NOMO-1 treated with dmso at 0.1 percent for 144 hours (cell line): Measurements from ENCODE around the gene CPLX3.

Source experiments
- DNase-seq: peaks from one replicate; lab custom pipeline; 2025; ENCODE audit not compliant: unreplicated experiment; lab: John Stamatoyannopoulos, UW

The CPLX3 gene

DNA sequence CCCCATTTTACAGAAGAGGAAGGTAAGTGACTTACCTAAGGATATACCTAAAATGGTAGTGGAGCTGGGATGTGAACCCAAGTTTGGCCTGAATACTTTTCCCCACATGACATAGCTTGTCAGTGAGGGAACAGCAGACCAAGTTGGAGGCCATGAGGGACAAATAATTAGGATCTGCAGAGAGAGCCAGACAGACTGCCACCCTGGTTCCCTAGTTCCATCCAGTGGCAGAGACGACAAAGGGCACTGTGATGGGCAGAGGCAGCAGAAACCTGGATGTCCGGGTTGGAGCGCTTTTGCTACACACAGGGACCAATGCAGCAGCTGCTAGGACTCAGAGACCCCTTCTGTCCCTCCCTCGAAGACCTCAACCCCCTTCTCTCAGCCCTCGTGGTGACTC is 1.2 kb downstream of the CPLX3 start:
- no peak for DNase-seq

DNA sequence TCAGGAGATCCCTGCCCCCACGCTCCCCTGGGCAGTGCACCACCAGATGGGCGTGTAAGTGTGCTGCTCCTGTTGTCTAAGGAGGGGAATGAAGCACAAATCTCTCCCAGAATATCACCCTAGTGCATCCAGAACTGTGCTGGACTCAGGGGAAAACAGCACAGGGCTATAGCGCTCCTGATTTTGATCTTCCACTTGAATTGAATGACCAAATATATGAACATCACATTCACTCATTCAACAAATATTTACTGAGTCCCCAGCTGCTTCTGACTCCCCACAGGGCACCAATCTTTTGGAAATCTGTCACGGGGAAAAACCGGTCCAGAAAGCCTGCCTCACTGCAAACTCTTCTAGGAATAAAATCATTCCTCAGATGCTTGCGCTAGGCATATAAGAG is 2.4 kb downstream of the CPLX3 start:
- no peak for DNase-seq

- no peak for DNase-seq
Measured at GRCh38 chr15:74829486-74829885, 3.1 kb downstream of the CPLX3 start.

GRCh38 chr15:74829991-74830390 is 3.6 kb downstream of the CPLX3 start:
- DNase-seq: no peak

DNA sequence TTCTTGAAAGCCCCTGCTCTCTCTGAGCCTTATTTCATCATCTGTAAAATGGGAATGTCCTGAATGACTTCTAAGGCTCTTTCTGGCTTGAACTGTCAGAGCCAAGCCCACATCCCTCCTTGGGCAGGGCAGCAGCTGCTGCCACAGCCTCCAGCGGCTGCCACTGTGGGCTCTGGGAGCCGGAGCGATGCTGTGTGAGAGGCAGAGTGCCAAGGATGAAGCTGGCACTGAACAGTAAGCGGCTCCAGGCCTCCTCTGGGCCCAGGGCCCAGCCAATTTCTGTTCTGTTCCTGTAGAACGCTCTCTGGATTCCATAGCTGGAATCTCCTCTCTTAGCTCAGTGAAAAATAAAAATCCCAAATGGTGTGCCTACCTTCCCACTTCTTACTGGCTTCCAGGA is 4.4 kb downstream of the CPLX3 start:
- no peak for DNase-seq

DNA sequence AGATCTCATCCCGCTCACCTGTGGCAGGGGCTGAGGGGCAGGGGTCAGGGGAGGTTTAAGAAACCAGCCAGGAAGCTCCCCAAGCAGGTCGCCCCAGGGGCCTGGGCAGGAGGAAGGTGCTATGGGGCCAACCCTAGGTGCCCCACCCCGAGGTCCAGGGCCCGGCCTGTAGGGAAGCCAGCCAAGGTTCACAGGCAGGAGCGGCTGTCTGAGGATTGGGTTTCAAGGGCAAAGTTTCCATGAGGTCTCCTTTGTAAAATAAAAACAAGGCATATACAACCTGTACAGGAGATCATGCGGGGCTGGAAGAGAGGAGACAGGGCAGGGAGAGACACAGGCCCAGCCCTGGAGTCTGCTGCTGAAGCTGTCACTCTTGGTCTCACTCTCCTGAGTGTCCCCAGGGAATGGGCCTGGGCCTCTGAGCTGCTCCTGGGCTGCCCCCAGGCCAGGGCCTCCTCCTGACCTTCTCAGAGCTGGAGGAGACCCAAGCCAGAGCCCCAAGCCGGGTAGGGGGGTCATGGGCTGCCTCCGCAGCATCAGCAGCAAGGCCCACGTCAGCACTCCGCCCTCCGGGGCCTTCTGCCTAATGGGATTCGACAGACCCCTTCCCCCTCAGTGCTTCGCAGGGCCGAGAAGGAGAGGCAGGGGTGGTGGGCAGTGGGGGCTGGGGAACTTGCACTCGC is 5.5 kb downstream of the CPLX3 start:
- no peak for DNase-seq

GRCh38 chr15:74832826-74833225 is 6.4 kb downstream of the CPLX3 start:
- DNase-seq: no peak

DNA sequence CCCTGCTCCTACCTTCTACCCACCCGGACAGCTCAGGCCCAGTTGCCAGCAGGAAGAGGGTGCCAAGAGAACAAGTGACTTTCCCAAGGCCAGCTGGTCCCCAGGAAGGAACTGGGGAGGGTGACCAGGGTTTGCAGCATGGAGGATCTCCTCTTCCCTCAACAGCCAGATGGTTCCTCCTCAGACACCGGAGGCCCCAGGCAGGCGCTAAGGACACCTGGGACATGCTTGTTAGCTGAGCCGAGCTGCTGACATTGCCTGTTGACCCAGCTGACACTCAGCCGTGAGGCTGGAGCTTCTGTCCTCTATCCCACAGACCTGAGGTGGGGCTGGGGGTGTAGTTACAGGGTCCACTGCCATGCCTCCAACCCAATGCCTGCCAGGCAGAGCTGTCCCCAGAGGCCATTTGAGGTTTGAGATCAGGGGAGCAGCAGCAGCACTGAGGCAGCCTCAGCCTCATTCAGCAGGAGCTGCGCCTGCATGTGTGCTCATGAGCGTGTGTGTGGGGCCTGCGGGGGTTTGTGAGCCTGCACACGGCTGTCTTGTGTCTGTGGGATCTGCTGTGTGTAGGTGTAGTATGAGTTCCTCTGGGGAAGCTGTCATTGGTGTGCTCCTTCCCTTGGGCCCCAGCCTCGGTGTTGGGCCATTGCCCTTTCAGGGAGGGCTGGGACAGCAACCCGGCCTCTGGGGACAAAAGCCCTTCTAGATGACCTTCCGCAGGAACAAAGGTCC is 7.1 kb downstream of the CPLX3 start:
- DNase-seq: no peak

DNA sequence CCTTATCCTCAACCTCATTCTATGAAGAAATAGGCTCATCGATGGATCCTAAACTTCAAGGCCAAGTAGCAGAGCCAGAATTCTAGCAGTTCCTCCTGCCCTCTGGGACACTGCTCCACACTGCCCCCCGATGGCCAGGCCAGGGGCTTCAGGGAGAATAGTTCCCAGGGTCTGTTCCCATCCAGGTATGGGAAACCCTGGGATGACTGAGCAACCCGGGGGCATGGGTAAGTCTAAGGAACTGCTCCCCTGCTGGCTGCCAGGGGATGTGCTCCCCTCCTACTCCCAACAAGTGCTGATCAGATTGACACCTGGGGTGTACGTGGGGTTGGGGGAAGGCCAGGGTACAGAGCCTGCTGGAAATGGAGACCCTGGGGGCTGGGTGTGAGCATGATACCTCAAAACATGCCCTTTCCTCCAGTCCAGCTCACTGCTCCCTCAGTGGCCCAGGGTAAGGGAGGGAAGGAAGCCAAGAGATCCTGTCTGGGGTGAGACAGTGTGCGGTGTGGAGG is 8.9 kb downstream of the CPLX3 start:
- DNase-seq: peak; percentile 28

DNA sequence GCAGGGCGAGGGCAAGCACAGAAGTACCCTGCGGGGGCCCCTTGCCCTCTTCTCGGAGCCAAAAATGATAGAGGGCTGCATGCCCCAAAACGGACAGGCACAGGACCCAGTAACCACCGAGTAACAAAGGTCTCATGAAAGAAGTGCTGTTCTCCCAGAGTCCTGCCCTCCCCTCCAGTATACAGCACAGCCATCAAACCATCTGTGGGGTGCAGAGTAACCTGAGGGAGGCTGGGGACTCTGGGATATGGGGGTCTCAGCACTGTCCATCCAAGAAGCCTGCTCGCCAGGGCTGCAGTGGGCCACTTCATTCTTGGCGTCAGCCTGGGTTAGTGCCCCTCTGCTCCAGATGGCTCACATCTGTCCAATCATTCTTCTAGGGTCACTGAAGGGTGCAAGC is 10.4 kb downstream of the CPLX3 start:
- no peak for DNase-seq

DNA sequence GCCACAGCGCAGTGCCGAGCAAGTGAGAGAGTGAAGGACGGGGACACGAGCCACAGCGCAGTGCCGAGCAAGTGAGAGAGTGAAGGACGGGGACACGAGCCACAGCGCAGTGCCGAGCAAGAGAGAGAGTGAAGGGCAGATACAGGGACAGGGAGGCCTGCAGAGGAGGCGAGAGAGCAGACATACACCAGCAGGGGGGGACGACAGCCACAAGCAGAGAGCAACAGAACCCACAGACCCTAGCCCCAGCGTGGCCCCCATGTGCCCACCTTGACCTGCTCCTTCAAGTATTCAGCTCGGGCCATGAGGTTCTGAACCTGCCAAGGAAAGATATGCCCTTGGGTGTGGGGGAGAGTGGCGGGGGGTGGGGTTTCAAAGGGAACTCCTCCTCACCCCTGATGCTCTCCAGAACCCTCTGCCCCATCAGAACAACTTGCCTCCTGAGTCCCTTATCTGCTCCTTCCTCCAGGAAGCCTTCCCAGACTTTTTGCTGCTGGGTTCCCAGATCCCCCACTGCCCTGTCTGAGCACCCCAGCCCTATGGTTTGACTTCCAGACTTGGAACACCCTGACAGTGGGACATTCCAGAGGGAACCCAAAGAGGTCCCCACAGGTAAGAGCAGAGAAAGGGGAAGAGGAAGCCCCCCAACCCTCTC is 11.2 kb downstream of the CPLX3 start:
- DNase-seq: no peak

GRCh38 chr15:74838137-74838516 is 11.7 kb downstream of the CPLX3 start:
- DNase-seq: no peak

DNA sequence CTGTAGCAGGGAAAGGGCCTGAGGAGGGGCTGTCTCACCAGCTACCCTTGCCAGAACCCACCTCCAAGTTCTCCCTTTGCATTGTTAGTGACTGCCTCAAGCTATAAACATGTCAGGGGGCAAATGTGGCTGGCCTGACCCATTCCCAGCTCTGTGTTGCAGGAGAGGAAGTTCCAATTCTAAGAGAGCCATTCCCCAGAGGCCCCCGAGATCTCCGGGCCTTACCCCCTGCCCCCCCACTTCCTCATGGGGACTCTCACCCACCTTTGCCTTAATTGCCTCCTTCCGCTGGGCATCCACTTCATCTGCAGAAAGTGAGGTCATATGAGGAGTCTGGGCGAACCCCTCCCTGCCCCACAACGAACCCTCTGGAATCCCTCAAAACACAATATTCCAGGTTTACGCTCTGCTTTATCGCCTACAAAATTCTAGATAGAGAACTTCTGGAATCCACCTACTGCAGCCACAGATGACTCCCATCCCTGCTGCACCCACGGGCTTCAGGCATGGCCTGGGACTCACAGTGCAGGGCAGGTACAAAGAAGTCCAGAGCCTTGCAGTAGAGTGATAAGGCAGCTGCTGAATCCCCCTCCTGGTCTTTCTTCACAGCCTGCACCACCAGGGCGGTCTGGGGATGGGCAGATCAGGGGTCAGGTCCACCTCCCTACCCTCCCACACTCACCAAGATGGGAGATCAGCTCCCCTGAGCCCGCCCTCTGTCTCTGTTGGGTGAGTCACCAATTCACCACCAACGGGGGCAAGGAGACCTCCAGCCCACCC is 12.5 kb downstream of the CPLX3 start:
- no peak for DNase-seq

- no peak for DNase-seq
Measured at GRCh38 chr15:74839526-74840395, 13.3 kb downstream of the CPLX3 start.

DNA sequence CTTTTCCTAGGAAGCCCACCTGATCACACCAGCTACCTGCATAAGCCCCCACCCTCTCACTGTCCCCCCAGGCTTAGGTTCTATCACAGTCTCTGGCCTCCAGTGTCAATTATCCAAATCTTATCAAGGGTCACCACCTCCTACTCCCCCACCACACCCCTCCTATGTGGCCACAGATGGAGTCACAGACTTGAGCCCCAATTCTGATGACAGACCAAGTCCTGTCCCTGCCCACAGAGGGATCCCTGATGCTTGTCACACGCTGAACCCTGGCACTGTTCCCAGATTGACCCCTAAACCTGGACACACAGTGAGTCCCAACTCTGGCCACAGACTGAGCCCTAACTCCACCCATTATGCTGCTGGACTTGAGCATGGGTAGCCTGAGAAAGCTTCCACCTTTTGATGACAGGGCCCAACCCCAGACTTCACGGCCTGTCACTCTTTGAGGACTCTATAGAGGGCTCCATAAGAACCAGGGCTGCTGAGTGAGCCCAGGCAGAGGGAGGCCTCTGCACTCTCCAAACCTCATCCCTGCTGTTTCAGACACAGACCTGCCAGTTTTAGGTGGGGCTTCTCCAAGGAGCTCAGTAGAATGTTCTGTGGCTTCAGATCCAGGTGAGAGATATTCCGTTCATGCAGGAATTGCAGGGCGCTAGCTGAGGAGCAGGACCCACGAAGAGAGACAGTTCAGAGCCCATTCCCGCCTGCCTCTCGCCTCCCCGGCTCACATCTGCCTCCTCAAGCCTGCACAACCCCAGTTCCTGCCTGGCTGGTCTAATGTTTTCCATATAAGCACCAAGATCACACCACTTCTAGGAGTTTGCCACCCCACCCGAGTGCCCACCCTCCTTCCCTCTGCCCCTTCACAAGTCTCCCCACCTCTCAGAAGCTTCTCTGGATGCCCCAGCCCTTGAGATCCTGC is 14.7 kb downstream of the CPLX3 start:
- DNase-seq: no peak

DNA sequence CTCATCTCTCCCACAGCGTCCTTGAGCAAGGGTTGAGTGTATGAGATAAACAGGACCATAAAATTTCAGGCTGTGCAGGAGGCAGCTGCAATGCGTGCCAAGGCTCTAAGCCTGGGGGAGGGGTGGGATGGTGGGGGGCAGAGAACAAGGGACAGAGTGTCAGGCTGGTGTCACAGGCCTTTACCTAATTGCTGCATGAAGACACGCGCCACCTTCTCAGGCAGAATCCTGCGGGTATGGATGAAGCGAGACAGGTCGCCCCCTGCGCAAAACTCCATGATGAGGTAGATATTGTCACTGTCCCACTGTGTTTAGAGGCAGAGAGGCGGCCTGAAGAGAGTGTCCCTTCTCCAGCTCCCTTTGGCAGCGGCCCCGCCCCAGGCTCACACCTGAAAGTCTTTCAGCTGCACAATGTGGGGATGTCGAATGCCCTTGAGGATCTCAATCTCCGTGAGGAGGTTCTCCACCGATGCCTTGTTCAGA is 15.5 kb downstream of the CPLX3 start:
- no peak for DNase-seq

DNA sequence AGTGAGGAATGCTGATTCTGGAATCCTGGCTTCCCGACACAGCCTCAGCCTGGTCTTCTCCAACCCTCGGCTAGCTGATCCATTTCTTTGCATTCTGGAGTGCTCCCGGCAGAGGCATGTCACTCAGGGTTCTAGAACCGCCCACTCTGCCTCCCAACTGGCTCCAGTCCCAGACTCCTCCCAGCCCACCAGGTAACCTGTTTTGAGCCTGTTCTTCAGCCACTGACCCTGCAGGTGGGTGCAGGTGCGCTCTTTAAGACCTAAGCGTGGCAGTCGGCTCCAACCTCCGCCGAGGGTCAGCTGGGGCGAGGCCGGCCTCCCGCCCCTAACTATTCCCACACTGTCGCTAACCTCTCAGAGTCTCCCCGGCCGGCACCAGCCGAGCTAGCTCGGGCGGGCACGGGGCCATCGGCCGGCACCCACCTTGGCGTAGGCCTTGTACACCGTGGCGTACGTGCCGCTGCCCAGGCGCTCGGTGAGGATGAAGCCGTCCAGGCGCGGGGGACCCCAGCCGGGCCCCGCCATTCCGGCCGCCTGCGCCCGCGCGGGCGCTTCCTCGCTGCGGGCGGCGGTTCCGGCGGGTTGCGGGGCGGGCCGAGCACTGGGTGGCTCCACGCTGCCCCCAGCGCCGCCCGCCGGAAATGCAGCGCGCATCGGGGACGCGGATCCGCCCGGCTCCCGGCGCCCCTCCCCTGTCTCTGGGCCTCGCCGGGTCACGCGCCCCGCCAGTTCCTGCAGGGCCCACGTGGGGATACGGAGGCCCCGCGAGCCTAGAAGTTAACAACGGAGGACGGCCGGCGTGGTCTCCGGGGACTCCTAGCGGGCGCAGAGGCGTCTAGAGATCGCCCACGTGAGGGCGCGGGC is 16.4 kb downstream of the CPLX3 start, which contains the start of gene ULK3:
ULK3 (minus strand) TSS at position 576 of the 864 bp plus-strand sequence; CDS start at position 525, 51 bp downstream.
- DNase-seq: peak; percentile 88

DNA sequence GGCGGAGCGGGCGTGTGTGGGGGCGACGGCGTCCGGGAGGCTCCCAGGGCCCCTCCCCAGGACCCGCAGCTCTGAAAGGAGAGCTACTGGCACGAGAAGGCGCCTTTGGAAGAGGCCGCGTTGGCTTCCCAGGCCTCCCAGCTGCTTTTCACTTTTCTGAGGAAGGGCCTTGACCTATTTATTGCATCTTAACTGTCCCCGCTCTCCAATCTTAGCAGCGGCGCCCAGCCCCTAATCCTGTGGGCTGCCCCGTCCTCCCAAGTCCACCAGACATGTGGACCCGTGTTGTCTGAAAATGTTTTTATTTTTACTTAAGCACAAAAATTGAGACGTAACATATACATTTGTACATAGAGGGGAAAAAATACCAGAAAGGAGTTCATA is 17.0 kb downstream of the CPLX3 start:
- DNase-seq: no peak
